Stimulated activated CD4-positive, alpha-beta T cell treated with anti-CD3 and anti-CD28 coated beads, Interleukin-2, amount 100 ng/mL, for 4 hours (primary cell): ENCODE measurements around the gene ADSS1.

ENCODE experiments used
- DNase-seq: peaks from one replicate; pipeline ENCODE4 v3.0.0-alpha.2; 2020; ENCODE audit warnings: low read depth

The ADSS1 gene

DNA sequence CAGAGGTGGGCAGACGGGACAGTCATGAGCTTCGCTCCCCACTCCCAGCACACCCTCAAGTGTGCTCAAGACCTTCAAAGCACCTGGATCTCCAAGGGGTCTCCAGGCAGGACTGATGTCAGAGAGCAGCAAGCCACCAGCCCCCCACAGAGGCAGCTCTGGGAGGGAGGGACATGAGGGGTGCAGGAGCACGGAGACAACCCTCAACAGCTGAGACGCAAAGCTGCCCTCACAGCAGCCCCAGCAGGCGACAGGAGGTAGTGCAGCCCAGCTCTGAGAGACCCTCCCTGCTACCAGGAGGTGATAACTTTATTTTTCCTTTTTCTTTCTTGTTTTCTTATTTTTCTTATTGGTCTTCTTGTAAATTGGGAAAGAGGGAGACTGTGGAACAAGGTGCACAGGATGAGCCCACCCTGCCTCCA lies 46.8 kb downstream of the ADSS1 start:
- no peak for DNase-seq

DNA sequence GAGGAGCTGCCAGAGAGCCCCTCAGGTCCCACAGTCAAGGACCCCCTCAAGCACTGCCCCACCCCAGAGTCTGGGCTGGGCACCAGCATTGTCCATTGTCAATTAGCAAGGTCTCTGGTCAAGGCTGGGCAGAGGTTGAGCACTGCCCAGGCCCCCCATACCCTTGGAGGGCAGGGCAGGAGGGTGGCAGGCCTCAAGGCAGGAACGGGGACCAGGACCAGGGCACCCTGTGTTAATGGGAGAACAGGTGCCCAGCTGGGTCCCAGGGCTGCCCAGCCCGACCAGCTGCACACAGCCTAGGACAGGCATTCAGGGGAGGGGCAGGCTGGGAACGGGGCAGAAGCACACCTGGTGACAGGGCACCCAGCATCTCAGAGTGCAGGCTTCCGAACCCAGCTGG lies 47.3 kb downstream of the ADSS1 start:
- DNase-seq, result no peak

DNA sequence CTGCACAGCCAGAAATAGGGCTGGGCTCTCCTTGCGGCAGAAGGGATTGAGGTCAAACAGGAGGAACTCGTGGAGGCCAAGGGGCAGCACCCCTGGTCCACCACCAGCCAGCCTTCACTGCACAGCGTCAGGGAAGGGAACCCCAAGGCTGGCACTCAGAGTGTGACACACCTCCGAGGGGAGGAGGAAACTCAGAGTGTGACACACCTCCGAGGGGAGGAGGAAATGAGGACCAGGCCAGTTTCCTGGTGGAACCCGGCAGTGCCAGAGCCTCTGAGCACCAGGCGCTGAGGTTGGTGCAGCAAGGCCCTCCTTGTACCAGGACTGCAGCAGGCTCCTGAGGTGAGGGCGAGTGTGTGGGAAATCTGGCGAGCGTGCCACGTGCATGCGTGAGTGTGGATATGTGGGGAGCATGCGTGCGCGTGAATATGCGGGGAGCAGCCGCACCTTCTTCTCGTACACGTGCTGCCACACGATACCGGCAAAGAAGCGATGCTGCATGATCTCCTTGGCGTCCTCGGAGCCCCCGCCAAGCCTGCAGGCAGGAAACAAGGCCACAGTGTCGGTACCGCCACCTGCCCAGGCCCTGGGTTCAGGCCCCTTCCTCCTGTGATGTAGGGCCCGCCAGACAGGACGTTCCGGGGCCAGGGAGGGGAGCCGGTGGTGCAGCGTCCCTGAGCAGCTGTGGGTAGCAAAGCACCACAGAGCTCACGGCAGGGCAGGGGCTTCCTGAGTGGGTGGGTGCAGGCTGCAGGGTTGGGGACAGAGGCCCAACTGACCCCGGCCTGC lies 48.1 kb downstream of the ADSS1 start:
- no peak for DNase-seq

DNA sequence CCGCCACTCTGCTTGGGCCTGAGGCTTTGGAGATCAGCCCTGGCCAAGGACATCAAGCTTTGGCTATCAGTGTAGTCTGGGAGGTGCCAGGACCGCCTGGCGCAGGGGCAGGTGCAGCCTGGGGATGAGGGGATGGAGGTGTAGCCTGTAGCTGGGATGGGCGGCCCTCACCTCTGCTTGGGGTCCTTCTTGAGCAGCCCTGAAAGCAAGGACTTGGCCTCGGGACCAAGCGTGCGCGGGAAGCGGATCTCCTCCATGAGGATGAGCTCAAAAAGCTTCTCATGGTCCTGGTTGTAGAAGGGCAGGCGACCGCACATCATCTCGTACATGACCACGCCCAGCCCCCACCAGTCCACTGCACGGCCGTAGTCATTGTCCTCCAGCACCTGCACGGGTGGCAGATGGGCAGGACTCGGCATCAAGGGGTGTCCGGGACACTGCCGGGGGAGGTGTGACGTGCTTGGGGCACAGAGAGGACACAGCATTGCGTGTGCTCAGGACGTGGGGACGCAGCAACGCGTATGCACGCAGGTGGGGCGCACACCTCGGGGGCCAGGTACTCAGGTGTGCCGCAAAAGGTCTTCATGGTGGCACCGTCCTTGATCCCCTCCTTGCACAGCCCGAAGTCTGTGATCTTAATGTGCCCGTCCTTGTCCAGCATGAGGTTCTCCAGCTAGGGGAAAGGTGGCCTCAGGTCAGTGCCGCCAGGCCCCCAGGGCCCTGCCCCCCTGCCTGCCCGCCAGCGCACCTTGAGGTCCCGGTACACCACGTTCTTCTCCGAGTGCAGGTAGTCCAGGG lies 48.9 kb downstream of the ADSS1 start:
- DNase-seq, result no peak

DNA sequence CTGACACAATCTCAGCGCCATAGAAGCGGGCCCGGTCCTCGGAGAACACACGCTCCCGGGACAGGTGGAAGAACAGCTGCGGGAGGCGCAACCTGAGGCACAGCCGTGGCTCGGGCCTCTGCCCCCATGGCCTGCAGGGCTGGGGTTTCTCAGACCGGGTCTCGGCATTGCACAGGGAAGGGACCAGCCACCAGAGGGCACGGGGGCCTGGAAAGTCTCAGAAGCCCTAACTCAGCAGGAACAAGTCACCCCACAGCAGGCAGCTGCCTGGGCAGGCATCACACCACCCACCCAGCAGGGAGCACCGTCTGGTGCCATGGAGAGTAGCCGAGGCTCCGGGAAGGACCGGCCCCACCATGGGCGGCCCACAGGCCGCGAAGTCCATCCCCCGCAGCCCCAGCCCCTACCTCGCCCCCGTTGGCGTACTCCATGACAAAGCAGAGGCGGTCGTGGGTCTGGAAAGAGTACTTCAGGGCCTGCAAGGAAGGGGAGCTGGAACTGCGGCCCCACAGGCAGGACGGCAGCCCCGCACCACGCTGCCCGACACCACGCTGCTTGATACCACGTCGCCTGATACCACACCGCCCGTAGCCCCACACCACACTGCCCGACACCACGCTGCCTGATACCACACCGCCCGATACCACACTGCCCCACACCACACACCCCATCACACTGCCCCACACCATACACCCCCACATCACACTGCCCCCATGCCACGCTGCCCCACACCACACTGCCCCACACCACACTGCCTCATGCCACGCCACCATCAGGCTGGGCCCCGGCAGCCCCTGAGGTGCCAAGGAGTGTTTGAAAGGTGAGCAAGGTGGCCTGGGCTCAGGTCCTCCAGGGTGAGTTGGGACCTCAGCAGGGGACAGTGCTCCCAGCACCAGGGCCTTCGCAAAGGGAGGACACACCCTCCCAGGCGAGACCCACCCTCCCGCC lies 49.8 kb downstream of the ADSS1 start:
- DNase-seq, result no peak

DNA sequence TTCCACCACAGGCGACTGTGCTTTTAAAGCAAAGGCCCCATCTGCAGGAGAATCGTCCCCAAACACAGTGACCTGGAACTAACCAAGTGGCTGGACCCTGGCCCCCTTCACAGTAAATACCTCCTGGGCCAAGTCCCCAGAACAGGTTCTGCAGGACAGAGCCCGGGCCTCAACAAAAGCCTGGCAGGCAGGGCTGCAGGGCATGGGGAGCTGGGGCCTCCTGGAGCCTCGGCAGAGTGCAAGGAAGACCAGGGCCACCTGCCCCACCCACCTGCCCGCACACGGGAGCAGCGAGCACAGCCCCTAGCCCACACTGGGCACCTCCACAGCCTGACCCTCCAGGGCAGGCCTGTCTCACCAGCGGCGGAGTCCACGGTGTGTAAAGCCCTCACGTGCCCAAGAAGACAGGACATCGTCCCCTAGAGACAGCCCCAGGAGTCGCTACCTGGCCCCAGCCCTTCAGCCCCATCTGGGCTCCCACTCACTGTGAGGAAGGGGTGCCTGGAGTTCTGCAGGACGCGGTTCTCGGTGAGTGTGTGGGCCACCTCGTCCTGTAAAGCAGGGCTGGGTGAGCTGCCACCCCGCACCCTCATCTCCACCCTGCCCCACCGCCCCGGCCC lies 50.5 kb downstream of the ADSS1 start:
- DNase-seq, result no peak

DNA sequence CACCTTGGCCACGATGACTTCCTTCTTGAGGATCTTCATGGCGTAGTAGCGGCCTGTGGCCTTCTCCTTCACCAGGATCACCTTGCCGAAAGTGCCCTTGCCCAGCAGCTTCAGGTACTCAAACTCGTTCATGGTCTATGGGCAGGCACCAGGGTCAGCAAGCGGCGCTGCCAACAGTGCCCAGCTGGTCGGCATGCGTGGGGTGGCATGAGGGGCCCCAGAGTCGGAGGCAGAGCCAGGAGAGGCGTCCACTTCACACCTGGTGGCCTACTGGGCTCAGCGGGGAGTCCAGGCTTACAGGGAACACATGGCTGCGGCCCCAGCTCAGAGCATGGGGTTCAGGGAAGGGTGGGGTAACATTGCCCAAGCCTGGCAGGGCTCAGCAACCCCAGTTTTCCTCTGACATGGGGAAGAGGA lies 51.1 kb downstream of the ADSS1 start:
- no peak for DNase-seq

DNA sequence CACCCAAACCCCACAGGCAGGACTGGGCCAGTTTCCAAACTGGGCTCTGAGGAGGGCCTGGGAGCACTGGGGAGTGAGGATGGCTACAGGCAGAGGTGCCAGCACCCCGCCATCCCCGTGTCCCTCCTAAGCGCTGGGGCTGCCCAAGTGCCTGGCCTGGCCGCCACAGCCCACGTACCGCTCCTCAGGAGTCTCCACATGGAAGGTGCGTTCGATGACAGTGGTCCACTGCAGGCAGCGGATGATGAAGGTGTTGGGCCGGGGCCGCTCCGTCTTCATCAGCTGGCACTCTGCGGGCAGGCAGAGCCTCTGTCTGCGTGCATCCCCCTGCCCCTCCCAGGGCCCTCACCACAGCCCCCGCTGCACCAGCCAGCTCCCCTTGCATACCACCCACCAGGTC lies 52.5 kb downstream of the ADSS1 start:
- no peak for DNase-seq

DNA sequence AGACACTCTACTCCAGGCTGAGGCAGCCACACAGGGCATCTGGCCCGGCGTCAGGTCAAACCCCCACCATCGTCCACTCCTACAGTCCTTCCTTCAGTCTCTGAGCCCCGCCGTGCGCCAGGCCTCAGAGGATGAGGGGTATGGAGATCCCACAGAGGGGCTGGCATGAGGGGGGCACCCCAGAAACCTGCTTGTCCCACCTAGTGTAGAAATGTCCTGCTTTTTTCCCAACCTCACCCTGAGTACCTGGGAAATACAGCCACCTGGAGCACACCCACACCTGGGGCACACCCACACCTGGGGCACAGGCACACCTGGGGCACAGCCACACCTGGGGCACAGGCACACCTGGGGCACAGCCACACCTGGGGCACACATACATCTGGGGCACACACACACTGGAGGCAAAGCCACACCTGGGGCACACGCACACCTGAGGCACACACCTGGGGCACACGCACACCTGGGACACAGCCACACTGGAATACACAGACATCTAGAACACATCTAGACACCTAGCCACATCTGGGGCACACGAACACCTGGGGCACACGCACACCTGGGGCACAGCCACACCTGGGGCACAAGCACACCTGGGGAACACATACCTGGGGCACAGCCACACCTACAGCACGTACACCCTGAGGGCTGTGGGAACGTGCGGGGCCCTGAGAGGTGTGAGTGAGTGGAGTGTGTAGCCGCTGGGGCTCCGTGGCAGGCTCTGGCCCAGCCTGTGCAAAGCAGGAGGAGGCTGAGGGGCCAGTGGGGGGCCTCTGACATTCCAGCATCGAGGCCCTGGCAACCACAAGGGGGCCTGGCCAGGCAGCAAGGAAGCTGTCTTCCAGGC lies 53.2 kb downstream of the ADSS1 start:
- DNase-seq, result no peak

DNA sequence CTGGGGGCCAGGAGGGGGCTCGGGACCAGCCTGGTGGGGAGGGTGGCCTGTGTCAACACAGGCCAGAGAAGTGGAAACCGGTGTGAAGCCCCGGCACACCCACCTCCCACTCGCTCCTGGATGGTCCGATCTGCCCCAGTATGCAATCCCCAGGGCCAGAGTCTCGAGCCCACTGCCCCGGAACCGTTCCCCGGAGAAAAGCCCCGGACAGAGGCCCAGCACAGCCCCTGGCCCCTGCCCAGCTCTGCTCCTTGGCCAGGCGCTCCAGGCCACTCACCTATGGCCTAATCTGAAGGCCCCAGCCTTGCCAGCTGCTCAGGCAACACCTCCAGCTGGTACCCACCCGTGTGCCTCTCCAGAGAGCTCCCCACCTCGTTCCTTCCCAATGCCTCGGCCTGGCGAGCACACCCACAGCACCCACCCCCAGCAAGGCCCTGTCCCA lies 53.8 kb downstream of the ADSS1 start:
- DNase-seq, result no peak

DNA sequence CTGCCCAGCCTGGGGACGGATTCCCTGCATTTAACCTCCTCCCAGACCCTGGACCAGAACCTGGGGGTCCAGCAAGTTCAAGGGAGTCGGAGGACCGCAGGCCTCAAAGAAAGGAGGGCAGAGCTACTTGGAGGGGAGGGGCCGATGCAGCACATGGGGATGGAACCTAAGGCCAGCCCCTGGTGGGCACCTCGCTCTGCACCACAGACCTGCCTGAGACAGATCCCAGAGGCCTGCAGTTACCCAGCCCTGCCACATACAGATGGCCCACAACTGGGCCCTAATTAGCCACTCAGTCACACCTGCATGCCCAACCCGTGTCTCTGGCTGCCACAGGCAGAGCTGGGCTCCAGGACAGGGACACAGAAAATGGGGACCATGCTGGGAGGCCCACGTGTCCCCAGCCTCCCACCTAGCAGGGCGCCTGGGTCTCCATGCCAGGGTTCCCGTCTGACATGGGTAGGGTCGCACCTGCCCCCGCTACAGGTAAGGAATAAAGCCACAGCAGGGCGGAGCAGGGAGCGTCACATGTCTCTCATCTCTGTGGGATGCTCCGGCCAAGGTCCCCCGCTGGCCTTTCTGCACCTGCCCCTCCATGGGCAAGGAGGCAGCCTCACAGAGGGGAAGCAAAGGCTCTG lies 54.8 kb downstream of the ADSS1 start:
- no peak for DNase-seq

DNA sequence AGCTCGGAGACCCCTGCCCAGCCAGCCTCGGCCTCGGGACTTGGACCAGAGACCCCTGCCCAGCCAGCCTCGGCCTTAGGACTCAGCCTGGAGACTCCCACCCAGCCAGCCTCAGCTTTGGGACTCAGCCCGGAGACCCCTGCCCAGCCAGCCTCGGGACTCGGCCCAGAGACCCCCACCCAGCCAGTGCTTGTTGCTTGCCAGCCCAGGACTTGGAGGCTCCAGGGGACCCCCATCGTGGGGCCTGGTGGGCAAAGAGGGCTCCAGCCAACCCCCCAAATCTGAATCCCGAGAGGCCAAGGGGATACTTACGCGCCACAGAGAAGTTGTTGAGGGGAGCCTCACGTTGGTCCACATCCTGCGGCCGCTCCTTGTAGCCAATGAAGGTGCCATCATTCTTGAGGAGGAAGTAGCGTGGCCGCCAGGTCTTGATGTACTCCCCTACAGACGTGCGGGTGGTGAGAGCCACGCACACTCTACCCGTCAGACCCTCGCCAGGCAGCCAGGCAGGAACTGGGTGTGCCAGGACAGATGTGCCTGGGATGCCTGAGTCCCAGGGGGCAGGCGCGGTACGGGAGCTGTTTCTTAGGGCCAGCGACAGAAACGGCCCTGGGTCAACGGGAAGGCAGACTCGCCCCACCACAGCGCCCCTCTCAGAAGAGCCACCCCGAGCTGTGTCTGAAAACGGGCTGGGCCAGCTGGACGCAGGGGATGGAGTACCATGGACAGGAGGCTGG lies 55.9 kb downstream of the ADSS1 start:
- no peak for DNase-seq

DNA sequence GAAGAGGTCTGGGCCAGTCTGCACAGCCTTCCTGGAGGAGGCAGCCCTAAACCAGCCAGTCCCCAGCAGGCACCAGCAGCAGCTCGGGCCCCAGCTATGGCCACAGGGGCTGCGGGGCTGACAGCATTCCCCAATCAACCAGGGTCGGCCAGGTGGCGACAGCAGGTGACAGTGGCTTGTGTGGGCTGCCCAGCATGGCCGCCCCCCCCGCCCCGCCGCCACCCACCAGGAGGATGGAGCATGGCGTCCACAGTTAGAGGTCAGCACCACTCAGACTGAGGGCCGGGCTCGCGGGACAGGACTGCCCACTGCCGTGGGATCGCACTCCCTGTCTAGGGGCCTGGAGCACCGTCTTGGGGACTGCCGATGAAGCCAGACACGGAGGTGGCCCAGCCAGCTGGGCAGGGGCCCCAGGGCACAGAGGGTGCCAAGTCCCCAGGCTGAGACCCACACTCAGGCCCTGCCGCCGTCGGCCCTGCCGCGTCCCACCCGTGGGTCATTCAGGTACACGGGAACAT lies 56.5 kb downstream of the ADSS1 start:
- no peak for DNase-seq

DNA sequence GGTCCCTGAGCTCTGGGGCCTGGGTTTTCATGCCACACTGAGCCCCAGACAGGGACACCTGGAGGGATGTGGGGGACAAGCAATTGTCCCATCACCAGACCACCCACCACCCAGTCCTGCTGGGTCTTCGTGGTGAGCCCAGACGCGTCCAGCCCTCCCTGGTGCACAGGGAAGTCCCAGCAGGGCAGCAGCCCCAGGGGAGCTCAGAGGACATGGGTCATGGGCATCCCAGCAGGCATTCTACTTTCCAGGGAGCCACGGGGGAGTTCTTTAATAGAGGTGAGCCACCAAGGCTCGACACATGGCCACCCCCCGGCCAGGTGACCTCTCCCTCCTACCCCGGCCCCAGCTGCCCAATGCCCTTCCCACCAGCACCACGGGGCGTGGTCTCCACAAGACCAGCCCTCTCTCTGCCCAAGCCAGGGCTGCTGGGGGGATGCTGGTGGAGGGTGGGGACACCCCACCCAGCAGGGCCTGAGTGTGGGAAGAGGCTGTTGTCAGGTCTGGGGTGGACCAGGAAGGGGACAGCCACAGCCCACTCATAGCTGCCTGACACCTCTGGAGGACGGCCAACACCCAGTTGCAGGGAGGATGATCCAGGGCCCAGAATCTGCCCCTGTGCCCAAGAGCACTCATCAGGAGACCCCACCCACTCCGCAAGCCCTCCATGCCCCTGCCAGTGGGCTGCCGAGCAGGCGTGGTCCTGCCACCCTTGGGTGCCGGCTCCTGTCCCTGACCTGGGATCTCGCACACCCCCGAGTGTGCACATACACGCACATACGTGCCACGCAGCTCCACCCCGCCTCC lies 57.4 kb downstream of the ADSS1 start:
- no peak for DNase-seq

DNA sequence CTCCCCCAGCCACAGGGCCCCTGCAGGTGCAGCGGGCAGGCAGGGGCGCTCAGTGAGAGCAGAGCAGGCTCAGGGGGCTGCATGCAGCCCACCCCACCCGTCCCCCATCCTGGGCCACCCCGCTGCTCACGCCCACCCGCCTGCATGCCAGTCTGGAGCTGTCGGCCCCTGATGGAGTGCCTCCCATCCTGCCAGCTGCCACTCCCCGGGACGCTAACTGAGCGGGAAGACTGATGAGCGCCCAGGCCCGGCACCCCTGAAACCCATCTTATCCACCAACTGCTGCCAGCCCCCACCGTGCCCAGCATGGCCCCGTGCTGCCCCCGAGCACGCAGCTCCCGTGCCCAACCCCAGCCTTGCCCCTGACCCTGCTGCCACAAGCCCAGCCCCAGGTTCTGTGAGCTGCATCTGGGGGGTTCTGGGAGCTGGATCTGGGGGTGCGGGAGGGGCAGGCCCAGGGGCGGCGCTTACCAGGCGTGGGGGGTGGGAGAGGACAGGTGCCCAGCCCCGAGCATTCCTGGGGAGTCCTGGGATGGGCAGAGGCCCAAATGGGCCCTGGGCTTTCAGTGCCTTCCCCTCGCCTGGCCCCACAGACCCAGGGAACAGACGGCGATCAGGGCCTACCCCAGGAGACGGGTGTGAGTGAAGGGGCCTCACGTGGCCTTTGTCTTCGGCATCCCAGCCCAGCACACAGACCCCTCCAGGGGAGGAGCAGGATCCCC lies 58.2 kb downstream of the ADSS1 start:
- no peak for DNase-seq

DNA sequence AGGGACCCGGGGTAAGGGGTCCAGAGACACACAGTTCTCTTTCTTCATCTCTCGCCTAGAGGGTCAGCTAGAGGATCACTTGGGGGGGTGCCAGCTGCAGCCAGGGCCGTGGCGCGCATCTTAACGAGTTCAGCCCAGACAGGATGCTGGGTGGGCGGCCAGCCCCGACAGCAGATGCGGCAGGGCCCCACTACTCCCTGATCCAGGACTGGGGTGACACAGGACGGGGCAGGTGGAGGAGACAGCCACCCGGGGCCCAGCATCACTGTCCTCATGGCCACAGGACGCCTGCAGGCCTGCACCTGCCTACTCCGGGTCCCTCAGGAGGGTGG lies 58.7 kb downstream of the ADSS1 start:
- no peak for DNase-seq

DNA sequence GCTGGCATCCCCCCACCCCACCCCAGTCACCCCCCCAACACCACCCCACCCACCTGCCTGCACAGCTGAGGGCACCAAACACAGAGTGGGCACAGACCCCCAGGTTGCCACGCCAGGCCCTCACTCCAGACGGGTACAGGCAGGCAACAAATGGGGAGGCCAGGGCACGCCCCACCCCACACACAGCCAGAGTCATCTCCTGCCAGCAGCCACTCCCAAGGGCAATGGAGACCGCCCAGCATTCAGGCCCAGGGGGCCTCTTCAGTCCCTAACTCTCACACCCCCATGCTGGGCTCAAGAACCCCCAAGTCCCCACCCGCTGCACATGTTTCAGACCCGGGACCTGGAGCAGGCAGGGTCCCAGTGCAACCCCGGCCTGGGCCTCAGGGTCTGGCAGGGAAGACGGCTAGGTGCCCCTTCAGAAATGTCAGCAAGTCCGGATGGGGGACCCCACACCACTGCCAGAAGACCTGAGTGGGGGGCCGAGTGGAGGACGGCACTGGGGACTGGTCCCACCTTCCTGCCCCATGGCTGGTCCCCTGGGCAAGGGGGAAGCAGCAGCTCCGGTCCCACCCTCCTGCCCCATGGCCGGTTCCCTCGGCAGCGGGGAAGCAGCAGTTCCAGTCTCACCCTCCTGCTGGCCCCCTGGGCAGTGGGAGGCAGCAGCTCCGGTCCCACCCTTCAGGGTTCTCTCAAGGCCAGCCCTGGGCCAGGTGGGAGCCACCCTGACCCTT lies 59.6 kb downstream of the ADSS1 start:
- DNase-seq, result no peak
